ENCODE data around the gene PGA3.

PGA3 gene

DNA sequence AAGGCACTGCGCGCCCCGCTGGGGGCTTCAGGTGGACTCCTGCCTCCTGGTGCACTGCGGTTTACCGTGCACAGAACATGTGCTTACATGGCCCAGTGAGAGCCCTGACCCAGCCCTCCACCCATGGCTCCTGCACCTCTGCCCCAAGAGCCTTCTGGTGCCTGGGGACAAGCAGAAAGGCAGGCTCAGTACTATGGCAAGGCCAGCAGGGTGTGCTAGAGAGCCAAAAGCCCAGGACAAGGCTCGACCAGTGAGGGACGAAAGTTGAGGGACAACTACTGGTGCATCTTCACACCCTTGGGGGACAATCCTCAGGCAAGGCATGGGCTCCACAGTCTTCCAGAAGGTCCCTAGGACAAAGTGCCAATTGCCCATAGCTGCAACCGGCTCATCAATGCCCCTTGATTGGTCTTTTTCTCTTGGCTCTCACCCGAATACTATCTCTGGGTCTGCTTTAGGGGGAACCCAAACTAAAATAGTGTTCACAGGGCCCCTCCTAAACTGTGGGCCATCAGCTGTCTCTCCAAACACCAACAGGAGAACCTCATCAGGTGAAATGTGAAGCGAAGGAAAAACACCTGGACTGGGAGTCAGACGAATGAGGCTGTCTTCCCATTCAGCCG is 51.2 kb downstream of the PGA3 start:
- DNase-seq (ENCODE audit: insufficient read length, low spot score) (peak; percentile 85), FAIRE-seq (no peak)
- TF ChIP-seq POLR2A (IDR thresholded peaks at IDR 0.05; ENCODE audit: low read depth, low read length), result no peak

- no peak for TF ChIP-seq POLR2A (IDR thresholded peaks at IDR 0.05; ENCODE audit: low read depth, low read length)
- DNase-seq (ENCODE audit: insufficient read length, low spot score), result no peak
- FAIRE-seq, result no peak
Observed at GRCh38 chr11:61256710-61257482, 53.6 kb downstream of the PGA3 start.

- DNase-seq (ENCODE audit: insufficient read length, low spot score), result no peak
- no peak for TF ChIP-seq POLR2A (IDR thresholded peaks at IDR 0.05; ENCODE audit: low read depth, low read length)
- FAIRE-seq, result no peak
Observed at GRCh38 chr11:61258546-61258945, 55.2 kb downstream of the PGA3 start.

GRCh38 chr11:61259363-61259762 is 56.0 kb downstream of the PGA3 start:
- no peak for TF ChIP-seq POLR2A (IDR thresholded peaks at IDR 0.05; ENCODE audit: low read depth, low read length)
- FAIRE-seq, result no peak

More at GRCh38 chr11:61259363-61259762, 56.0 kb downstream of the PGA3 start:
- no peak for DNase-seq (ENCODE audit: insufficient read length, low spot score)

Measured in H54 (cell line).